HG03439 (cell line): ENCODE data around the gene STBD1.
"Not testable (repeated sequence)": the region's sequence is repeated elsewhere in the genome, so short reads cannot be mapped to it uniquely, and the experiment has no call there.

ENCODE experiments used
- ATAC-seq: cut with Tn5 transposase; IDR thresholded peaks from one replicate; pipeline ENCODE4 v1.9.1; 2021; ENCODE audit warnings: mild to moderate bottlenecking, moderate library complexity; ENCODE audit not compliant: unreplicated experiment

Gene STBD1

DNA sequence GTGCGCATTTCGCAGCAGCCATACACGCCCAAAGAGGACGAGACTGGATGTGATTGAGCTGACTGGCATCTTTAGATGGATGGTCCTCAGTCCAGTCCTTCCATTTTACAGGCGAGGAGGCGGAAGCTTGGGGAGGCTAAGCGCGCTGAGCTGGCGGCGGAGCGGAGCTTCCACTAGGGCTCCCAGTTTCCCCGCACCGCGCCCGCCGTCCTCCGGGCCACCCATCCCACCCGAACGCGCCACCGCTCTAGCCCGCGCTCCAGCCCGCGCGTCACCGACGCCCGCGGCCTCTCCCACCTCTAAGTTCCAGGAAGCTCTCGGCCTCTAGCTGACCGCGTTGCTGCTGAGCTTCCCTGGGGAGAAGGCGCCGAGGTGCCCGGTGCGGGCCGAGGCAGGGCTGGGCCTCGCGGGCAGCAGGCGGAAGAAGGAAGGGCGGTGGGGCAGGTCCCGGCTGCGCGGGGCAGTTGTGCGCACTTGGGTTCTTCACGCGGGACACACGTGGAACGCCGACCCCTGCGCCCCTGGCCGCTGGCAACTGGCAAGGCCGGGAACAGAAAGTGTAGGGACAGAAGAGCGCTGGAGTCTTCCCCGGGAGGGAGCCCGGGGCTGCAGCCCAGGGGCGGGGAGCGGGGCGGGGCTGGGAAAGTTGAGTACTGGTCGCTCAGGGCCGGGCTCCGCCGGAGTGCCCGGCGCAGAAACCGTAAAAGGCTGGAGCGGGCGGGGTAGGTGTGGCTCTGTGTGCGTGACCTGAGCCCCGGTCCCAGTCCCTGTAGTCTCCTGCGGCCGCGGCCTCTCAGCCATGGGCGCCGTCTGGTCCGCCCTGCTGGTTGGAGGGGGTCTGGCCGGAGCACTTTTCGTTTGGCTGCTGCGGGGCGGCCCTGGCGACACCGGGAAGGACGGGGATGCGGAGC is at the start of gene STBD1:
STBD1 (plus strand) TSS at position 763 of the 911 bp plus-strand sequence; CDS start at position 800, 37 bp downstream.
- ATAC-seq = no peak

GRCh38 chr4:76256968-76257367 is 49.6 kb upstream of the STBD1 start:
- no peak for ATAC-seq

DNA sequence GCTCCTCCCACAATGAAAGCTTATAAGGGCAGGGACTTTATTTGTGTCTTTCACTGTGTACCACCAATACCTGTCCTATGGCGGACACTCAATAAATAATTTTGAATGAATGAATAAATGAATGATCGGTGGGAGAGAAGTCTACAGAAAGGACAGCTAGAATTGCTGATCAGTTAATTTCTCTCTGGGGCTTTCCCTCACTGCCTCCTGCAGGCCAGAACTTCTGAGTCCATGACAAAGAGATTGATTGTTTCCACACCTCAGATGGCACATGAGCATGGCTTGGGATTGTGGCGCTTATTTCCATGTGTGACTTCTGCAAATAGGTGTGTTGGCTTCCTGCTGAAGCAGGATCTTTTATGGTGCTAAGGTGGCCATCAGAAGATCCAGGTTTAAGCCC is 48.7 kb upstream of the STBD1 start:
- ATAC-seq = no peak

GRCh38 chr4:76260571-76260970 is 46.0 kb upstream of the STBD1 start:
- ATAC-seq = no peak

DNA sequence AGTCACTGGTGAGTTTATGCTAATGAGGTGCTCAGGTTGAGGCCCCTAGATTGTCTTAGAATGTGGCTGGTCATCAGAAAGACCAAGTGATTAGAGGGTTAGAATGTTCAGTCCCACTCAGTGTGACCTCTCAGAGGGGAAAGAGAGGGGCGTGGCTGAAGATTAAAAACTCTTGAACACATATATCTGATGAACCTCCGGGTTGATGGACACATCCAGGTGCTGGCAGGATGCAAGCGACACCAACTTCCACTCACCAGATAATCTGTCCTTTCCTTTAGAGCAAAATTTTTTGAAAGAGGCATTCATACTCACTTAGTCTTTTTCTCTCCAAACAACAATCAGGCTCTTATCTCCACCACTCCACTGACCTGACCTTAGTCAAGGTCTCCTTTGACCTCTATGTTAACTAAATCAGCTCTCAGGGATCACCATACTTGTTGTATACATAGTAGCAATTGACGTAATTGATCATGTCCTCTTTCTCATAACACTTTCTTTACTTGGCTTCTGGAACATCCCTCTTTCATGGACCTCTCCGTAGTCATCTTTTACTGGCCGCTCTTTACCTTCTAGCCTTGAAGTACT is 40.8 kb upstream of the STBD1 start:
- ATAC-seq = no peak

DNA sequence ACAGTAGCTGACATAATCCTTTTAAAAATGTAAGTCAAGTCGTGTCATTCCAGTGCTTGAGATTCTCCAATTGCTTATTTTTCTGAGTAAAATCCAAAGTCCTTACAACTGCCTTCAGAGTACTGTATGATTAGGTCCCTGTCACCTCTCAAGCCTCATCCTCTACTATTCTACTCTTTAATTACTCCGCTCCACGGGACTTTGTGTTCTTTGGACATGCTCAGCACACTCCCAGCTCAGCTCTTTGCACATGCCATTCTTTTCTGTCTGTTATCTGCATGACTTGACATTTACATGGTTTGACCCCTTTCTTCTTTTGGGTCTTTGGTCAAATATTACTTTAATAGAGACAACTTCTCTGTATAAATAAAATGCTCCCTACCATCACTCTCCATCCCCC is 39.9 kb upstream of the STBD1 start:
- ATAC-seq = no peak

GRCh38 chr4:76267811-76268210 is 38.7 kb upstream of the STBD1 start:
- no peak for ATAC-seq

DNA sequence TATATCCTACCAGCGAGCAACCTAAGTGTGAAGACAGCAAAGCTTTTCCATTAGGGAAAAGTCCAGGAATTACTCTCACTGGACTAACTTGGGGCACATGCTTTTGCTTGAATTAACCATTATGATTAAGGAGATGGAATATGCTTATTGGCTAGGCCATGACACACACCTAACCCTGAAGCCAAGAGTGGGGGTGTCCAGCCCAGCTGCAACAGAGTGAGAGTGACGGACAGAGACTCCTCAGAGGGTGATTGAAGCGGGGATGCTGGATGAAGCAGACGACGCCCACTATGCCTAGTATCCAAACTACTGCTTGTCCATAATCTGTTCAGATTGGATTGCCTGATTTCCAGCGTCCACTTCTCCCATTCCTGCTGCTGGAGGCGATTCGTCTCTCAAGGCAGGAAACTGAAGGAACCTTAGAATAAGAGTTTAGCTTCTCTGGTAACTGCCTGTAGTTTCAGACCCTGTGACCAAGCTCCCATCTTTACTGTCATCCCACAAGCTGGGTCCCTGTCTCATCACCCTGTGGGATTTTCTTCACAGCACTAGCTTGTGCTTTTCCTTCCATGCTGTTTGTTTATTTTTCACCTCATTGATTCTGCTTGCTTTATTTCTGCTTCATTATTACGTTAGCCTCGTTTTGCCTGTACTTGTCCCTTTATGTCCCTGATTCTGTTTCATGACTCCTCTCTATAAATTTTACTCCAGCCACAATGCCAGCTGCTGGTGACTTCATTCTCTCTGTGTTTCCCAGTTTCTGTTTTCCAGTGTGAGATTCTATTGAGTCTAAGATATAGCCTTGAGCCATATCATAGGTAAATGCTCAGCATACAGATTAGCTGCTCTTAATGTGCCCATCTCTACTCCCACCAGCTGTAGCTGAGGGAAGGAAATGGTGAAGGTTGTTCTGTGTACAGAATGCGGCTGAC is 36.0 kb upstream of the STBD1 start:
- no peak for ATAC-seq

DNA sequence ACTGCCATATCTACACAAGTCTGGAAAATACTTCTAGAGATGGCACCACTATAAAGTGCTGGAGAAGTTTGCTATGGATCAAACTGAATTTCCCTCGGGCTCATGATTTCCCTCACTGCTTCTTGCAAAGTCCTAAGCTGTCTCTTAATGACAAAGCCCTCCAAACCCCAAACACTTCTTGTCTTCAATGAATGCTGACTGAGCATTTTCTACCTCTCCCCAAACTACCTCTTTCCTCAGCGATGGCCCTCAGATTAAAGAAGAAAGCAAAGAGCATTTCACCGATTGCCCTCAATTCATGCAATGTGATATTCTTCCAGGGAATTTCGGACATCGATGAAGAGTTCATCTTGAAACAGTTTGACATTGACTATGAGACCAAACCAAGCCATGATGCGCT is 35.3 kb upstream of the STBD1 start:
- ATAC-seq = no peak

- no peak for ATAC-seq
Observed at GRCh38 chr4:76272073-76272472, 34.5 kb upstream of the STBD1 start.

DNA sequence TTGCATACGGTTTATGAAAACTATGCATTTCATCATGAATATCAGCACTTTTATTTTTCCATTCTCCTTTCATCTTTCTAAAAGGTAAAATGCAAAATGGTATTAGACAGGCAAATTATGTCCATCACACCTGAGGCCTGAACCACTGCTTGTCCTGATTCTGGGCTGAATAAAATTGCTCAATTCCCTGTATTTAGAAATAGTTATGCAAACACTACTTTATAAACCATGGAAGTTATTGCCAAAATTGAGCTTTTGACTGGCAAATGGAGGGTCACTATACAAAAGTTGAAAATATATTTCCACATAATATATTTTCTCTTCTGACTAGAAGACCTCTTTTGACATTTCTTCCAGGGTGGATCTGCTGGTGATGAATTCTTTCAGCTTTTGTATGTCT is 34.0 kb upstream of the STBD1 start:
- no peak for ATAC-seq

DNA sequence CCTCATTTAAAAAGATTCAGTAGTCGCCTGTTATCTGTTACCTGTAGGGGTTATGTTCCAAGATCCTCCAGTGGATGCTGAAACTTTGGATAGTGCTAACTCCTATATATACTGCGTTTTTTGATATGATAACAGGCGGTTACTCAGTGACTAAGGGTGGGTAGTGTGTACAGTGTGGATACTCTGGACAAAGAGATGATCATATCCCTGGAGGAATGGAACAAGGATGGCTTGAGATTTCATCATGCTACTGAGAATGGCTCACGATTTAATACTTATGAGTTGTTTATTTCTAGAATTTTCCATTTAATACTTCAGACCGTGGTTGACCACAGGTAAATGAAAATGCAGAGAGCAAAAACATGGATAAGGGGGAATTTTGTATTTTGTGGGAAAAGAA is 33.5 kb upstream of the STBD1 start:
- ATAC-seq = no peak

GRCh38 chr4:76275486-76276124 is 30.9 kb upstream of the STBD1 start:
- no peak for ATAC-seq

- ATAC-seq = no peak
Observed at GRCh38 chr4:76276813-76277212, 29.7 kb upstream of the STBD1 start.

DNA sequence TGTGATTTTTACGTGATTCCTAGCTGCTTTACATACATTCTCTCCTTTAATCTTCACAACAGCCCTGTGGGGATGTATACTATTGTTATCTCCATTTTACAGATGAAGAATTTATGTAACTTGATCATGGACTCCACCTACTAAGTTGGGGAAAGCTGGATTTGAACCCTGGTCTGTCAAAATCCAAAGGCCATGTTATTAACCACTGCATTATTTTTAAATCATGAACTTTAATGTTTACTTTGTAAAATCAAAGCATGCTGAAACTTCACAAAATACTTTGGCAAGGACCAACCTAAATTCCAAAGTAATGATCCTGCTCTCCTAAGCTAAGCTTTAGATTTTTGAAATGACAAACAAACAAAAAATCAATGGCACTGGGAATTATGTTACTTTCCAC is 28.9 kb upstream of the STBD1 start:
- no peak for ATAC-seq

DNA sequence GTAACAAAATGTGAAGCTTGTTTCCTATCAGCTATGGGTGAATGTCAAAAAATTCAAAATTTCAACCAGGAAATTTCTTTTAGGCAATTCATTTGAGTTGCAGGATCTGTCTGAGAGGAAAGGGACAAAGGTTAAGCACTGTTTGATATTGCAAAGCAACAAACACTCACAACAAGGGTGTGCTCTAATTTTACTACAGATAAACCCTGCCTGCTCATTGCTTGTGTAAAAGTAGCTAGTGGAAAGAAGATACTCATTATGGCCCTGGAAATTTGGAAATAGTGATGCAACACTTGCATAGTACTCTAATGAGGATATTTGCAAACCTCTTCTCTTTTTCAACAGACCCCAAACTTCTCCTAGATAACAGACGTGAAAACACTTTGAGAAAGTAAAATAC is 27.9 kb upstream of the STBD1 start:
- ATAC-seq = no peak

- ATAC-seq = no peak
Observed at GRCh38 chr4:76279462-76279861, 27.1 kb upstream of the STBD1 start.

GRCh38 chr4:76280488-76281441 is 25.8 kb upstream of the STBD1 start:
- ATAC-seq = no peak

DNA sequence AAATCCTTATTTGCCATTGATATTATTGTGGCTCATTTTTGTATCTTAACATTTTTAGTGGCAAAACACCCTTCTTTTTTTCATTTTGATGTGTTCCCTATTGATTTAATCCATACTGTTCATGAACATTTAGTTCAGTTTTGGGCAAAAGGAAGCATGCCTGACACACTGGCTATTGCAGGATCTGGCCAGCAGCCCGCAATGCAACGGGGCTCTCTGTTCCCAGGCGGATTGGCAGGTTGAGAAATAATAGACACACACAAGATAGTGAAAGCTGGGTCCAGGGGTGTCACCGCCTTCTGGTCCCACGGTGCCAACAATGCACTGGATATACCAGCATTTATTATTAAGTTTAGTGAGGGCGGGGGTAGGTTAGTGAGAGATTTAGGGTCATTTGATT is 24.9 kb upstream of the STBD1 start:
- ATAC-seq = not testable (repeated sequence)
